DMS 273 (cell line): ENCODE data around the gene PTPRG.

Experiments used
- DNase-seq: peaks from one replicate; lab custom pipeline; 2025; ENCODE audit not compliant: unreplicated experiment; lab: John Stamatoyannopoulos, UW

The PTPRG gene

GRCh38 chr3:61908382-61908781, 347.0 kb downstream of the PTPRG start:
- peak; percentile 3 for DNase-seq

GRCh38 chr3:61910732-61911131, 349.4 kb downstream of the PTPRG start:
- no peak for DNase-seq

- no peak for DNase-seq
These were observed 350.8 kb downstream of the PTPRG start for GRCh38 chr3:61912158-61912557.

- no peak for DNase-seq
These were observed 352.3 kb downstream of the PTPRG start for GRCh38 chr3:61913701-61914100.

GRCh38 chr3:61914276-61914675, 352.9 kb downstream of the PTPRG start:
- no peak for DNase-seq

- DNase-seq, result no peak
These were observed 353.9 kb downstream of the PTPRG start for GRCh38 chr3:61915296-61915695.

GRCh38 chr3:61919371-61919770, 358.0 kb downstream of the PTPRG start:
- no peak for DNase-seq

- DNase-seq, result no peak
These were observed 360.7 kb downstream of the PTPRG start for GRCh38 chr3:61922118-61922517.

- DNase-seq, result no peak
These were observed 362.8 kb downstream of the PTPRG start for GRCh38 chr3:61924090-61924735.

GRCh38 chr3:61924991-61925390, 363.6 kb downstream of the PTPRG start:
- DNase-seq, result no peak

GRCh38 chr3:61925721-61926120, 364.4 kb downstream of the PTPRG start:
- no peak for DNase-seq

- no peak for DNase-seq
These were observed 365.6 kb downstream of the PTPRG start for GRCh38 chr3:61926923-61927322.

GRCh38 chr3:61927332-61927731, 366.0 kb downstream of the PTPRG start:
- peak; percentile 7 for DNase-seq

GRCh38 chr3:61928039-61928438, 366.7 kb downstream of the PTPRG start:
- DNase-seq, result no peak

GRCh38 chr3:61928776-61929314, 367.5 kb downstream of the PTPRG start:
- no peak for DNase-seq

- no peak for DNase-seq
These were observed 368.2 kb downstream of the PTPRG start for GRCh38 chr3:61929617-61930016.

- no peak for DNase-seq
These were observed 371.1 kb downstream of the PTPRG start for GRCh38 chr3:61932499-61932898.

- DNase-seq, result no peak
These were observed 372.6 kb downstream of the PTPRG start for GRCh38 chr3:61933798-61934504.

GRCh38 chr3:61934505-61934871, 373.1 kb downstream of the PTPRG start:
- DNase-seq, result no peak

- no peak for DNase-seq
These were observed 374.4 kb downstream of the PTPRG start for GRCh38 chr3:61935814-61936213.

GRCh38 chr3:61936344-61936937, 375.1 kb downstream of the PTPRG start:
- peak; percentile 32 for DNase-seq

GRCh38 chr3:61937477-61937876, 376.1 kb downstream of the PTPRG start:
- no peak for DNase-seq
